ENCODE measurements around the gene CAMTA1.

CAMTA1 gene

GRCh38 chr1:7006996-7007871, 222.0 kb downstream of the CAMTA1 start:
- DNase-seq (ENCODE audit: low read depth), result no peak

GRCh38 chr1:7007902-7008301, 222.6 kb downstream of the CAMTA1 start:
- no peak for DNase-seq (ENCODE audit: low read depth)

GRCh38 chr1:7008331-7008730, 223.1 kb downstream of the CAMTA1 start:
- DNase-seq (ENCODE audit: low read depth), result no peak

GRCh38 chr1:7008975-7009740, 223.9 kb downstream of the CAMTA1 start:
- DNase-seq (ENCODE audit: low read depth), result no peak

DNA sequence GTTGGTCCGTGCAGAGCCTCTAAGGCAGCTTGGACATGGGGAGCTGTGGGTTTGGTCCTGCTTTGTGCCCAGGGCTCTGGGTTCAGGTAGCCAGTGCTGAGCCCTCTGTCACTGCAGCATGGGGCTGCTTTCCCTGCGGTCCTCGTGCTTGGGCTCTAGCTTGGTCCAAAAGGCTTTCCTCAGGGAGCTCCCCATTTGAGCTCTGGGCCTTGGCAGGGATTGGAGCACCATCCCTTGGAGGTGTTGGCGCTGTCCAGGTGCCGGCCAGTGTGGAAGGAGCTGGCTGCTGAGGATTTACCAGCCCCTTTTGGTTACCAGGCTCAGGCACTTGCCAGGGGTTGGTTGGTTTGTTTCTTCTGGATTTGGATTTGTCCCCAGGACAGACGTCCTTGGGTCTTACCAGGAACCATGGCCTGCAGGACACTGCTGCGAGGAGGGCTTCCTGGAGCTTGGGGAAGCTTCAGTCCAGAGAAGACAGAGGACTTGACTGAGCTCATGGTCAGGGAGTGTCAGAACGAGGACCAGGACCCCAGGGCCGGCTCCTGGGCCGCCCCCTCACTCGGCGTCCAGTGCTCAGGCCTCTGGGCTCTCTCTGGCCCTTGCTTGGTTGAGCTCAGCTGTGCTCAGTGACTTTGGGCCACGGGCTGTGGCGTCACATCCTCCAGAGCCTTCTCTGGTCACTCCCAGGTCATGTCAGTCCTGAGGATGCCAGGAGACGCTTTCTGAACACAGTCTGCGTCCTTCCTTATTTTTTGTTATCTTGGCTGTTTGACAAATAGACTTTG, 224.7 kb downstream of the CAMTA1 start:
- DNase-seq (ENCODE audit: low read depth), result no peak

- no peak for DNase-seq (ENCODE audit: low read depth)
These were observed 225.4 kb downstream of the CAMTA1 start for GRCh38 chr1:7010534-7011200.

DNA sequence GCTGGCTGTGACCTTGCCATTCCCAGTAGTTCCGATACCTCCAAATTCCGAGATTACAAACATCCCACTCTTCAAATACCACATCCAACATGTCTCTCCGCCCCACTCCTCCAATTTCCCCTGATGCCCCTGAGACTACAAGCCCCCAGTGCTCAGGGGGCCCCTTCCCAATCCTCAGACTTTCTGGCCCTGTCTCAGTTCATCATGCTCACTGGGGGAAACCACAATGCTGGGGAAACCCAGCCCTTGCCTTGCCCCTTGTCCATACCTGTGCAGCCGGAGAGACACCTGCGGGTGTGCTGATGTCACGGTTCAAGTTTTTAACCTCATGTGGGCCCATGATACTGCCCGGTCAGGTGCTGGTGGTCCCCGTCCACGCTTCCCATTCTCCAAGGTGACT, 226.6 kb downstream of the CAMTA1 start:
- DNase-seq (ENCODE audit: low read depth), result no peak

GRCh38 chr1:7012461-7012924, 227.2 kb downstream of the CAMTA1 start:
- no peak for DNase-seq (ENCODE audit: low read depth)

- no peak for DNase-seq (ENCODE audit: low read depth)
These were observed 228.8 kb downstream of the CAMTA1 start for GRCh38 chr1:7013833-7014639.

- no peak for DNase-seq (ENCODE audit: low read depth)
These were observed 229.3 kb downstream of the CAMTA1 start for GRCh38 chr1:7014640-7014930.

DNA sequence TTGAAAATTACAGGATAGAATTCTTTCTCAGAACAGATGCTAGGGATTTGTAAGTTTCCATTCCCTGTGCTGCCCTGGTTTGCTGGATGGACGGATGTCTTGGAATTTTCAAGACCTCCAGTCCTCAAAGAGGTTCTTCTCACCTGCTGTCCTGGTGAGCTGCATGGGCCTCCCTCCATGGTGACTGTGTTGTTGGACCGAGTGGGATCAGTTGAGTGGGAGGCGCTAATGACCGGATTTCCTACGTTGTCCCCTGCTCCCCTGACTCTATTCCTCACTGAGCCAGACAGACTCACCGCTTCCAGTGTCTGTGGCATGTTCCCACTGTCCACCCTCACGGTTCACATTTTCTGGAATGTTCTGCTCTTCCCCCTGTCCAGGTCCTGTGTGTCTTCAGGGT, 229.8 kb downstream of the CAMTA1 start:
- DNase-seq (ENCODE audit: low read depth), result no peak

DNA sequence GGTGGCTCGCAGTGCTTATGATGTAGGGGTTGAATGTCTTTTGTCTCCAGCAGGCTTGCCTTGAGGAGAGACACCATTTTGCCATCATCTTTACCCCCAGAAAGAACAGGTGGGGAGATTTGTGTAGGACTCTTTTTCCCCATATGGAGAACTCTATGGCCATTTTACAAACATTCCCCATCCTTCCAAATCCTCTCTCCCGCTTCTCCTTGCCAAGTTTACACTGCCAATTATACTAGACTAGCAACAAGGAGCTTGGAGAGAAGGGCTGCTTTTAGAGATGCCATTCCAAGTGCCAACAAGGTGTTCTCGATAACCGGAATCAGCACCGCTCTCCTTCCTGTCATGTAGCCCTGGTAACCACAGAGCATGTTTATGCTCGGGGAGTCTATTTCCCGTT, 233.1 kb downstream of the CAMTA1 start:
- no peak for DNase-seq (ENCODE audit: low read depth)

- no peak for DNase-seq (ENCODE audit: low read depth)
These were observed 233.6 kb downstream of the CAMTA1 start for GRCh38 chr1:7018826-7019225.

- no peak for DNase-seq (ENCODE audit: low read depth)
These were observed 234.3 kb downstream of the CAMTA1 start for GRCh38 chr1:7019510-7019909.

DNA sequence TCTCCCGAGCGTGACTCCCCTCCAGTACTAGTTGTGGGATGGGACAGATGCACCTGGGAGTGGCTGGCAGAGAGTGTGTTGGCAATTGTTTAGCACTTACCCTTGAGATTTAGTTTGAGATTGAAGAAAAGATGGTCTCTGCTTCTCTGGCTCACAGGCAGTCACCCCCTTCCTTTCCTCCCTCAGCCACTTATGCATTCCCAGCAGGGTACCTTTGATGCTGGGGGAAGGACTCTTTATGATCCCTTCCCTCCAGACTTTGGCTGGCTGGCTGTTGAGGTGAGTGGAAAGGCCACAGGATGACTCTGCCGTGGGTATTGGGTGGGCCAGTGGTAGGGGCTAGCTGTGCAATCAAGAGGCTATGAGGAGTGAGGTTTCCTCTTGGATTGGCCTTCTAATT, 236.8 kb downstream of the CAMTA1 start:
- no peak for DNase-seq (ENCODE audit: low read depth)

- DNase-seq (ENCODE audit: low read depth), result no peak
These were observed 239.8 kb downstream of the CAMTA1 start for GRCh38 chr1:7025013-7025412.

DNA sequence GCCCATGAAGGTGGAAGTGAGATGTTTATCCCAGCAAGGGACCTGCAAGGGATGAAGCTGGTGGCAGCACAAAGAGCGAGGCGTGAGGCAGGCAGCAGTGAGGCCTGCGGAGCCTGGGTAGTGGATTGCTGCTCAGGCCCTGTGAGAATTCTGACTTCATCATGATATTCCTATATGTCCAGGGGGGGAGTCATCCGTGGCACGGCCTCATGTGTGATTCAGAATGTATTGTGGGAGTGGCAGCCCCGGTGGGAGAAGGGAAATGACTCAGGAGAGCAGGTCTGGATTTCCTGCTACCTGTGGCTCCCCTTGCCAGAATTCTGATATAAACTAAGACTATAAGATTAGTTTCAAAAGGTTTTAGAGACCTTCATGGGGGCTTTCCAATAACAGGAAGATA, 240.9 kb downstream of the CAMTA1 start:
- DNase-seq (ENCODE audit: low read depth), result no peak

- DNase-seq (ENCODE audit: low read depth), result no peak
These were observed 247.7 kb downstream of the CAMTA1 start for GRCh38 chr1:7032992-7033391.

DNA sequence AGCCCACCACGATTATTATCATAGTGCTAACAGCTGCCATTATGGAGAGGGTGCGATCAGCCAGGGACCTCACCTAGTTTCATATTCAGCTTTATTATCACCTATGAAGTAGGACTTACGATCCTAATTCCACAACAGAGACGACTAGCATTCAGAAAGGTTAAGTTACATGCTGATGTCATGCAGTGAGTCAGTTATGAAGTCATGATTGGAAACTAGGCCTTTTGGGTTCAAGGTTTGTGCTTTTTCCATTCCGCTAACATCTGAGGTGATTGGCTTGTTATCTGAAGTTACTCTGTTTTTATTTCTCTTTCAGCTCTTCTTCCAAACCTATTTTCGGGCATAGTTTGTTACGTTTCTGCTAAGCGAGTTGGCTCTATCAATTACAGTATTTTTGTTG, 251.1 kb downstream of the CAMTA1 start:
- DNase-seq (ENCODE audit: low read depth), result no peak

DNA sequence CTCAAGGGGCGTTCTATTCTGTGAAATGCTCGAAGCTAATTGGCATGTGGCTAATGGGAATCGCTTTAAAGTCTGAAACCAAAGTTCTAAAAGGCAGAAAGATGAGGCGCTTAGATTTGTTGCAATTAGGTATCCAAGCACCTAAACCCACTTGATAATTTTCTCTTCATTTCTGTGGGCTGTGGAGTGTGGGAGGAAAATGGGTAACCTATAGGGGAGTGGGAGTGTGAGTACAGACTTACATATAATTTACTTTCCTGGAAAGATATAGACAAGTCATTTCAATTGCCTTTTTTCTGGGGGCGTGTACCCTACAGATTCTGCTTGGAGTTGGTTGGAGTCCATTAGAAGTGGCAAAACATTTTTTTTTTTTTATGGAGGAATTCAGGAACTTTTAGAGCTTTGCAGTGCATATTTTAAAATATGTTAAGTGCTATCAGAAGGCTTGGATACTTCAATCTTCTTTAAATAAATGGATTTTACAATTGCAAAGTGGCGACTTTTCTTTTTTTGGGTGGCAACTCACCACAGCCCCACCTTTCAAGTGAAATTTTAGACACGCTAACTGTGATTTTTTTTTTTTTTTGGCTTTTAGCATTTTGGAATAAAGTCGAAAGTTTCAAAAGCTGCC, 254.5 kb downstream of the CAMTA1 start:
- DNase-seq (ENCODE audit: low read depth), result no peak
